HG03066 (cell line): ENCODE results near the gene TMEM50B.
"Not testable (repeated sequence)": the region's sequence is repeated elsewhere in the genome, so short reads cannot be mapped to it uniquely, and the experiment has no call there.

ENCODE experiments used
- ATAC-seq: cut with Tn5 transposase; IDR thresholded peaks from one replicate; pipeline ENCODE4 v1.9.1; 2021; ENCODE audit warnings: low read depth; ENCODE audit not compliant: unreplicated experiment

TMEM50B gene

DNA sequence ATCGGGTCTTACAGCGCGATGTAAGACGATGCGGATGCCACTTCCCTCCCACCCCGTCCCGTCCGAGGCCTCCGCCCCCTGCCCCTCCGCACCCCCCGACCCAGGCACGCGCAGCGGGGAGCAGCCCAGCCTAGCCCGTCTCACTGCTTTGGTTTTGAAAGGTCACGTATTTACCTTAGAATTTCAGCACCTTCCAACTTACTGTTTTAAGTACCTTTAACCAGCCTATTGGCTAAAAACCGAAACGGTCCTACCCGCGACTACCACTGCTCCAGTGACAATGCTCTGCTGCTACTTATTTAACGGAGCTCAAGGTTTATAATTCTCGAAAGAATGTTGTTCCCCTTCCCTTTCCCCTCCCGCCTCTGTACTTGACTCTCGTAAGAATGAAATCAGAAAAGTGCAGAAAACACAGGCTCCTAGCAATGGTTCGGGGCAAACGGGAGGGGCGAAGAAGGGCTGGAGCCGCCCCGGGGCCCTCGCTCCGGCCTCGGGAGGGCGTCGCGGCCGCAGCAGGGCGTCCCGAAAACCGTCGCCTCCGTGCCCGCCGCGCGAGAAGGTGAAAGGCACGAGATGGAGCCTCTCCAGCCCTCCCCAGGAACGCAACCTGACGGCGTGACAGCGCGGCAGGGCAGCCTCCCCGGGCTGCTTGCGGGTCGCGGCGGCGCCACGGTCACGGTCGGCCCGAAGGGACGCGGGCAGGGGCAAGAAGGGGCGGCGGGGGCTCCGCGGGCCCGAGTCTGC, 667 bp downstream of the TMEM50B start:
- peak; percentile 32 for ATAC-seq

DNA sequence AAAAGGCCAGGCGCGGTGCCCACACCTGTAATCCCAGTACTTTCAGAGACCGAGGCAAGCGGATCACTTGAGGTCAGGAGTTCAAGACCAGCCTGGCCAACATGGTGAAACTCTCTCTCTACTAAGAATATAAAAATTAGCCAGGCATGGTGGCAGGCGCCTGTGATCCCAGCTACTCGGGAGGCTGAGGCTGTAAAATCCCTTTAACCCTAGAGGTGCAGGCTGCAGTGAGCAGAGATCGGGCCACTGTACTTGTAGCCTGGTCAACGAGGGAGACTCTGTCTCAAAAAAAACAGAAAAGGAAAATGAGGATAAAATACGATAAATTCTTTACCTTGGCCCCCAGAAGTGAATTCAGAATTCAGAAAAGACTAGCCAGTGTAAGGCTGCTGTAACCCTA, 1.6 kb downstream of the TMEM50B start:
- ATAC-seq, result no peak

DNA sequence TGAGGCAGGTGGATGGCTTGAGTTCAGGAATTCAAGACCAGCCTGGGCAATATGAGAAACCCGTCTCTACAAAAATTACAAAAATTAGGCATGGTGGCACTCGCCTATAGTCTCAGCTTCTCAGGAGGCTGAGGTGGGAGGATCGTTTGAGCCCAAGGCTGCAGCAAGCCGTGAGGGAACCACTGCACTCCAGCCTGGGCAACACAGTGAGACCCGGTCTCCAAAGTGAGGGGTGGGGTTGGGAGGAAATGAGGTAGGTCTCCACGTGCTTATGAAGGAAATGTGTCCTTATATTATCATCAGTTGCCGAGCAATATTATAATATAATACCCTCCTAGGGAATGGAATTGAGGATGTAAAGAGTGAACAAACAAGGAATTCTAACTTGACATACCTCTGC, 2.7 kb downstream of the TMEM50B start:
- no peak for ATAC-seq

DNA sequence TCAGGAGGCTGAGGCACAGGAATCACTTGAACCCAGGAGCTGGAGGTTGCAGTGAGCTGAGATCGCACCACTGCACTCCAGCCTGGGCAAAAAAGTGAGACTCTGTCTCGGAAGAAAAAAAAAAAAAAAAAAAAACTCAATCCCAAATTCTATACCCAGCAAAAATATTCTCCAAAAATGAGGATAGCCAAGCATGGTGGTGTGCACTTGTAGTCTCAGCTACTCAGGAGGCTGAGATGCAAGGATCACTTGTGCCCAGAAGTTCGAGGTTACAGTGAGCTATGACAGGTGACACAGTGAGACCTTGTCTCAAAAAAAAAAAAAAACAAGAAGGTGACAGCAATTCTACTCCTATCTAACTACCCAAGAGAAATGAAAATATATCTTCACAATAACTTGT, 6.4 kb downstream of the TMEM50B start:
- no peak for ATAC-seq

DNA sequence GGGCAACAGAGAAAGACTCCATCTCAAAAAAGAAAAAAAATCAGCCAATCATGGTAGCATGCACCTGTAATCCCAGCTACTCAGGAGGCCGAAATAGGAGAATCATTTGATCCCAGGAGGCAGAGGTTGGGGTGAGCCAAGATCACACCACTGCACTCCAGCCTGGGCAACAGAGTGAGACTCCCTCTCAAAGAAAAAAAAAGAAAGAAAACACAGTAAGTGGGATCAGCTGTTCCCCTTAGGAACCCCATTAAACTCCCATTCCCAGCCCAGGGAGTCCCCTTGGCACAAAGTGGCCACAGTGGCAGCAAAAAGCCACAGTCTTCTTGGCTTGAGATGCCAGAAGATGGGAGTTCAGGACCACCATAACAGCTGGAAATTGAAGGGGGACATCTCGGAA, 9.1 kb downstream of the TMEM50B start:
- no peak for ATAC-seq

DNA sequence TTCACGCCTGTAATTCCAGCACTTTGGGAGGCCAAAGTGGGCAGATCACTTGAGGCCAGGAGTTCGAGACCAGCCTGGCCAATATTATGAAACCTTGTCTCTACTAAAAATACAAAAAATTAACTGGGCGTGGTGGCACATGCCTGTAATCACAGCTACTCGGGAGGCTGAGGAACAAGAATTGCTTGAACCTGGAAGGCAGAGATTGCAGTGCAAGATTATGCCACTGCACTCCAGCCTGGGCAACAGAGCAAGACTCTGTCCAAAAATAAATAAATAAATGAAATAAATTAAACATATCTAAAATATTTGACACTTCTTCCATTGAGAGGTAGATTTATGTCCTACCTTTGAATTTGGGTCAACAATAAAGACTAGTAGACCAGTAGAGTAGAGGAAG, 10.6 kb downstream of the TMEM50B start:
- not testable (repeated sequence) for ATAC-seq

DNA sequence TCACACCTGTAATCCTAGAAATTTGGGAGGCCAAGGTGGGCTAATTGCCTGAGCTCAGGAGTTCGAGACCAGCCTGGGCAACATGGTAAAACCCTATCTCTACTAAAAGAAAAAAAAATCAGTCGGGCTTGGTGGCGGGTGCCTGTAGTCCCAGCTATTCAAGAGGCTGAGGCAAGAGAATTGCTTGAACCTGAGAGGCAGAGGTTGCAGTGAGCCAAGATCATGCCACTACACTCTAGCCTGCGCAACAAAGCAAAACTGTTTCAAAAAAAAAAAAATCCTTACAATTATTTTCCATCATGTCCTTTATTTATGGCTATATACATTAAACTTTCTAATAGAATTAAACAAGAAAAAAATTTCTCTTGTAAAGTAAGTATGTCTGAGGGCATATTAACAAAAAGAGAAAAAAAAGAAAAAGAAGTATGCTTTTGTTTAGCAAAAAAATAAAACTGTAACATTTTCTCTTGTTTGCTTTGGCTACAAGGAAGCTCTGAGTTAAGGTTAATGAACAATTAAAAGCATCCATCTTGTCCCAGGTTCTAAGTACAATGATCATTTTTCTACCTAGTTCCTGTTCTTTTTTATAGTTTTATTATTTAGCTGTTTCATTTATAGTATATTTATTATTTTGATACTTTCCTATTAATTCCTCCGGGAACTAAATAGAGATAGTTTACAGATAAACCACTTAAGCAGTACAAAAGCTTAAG, 18.1 kb downstream of the TMEM50B start:
- no peak for ATAC-seq

DNA sequence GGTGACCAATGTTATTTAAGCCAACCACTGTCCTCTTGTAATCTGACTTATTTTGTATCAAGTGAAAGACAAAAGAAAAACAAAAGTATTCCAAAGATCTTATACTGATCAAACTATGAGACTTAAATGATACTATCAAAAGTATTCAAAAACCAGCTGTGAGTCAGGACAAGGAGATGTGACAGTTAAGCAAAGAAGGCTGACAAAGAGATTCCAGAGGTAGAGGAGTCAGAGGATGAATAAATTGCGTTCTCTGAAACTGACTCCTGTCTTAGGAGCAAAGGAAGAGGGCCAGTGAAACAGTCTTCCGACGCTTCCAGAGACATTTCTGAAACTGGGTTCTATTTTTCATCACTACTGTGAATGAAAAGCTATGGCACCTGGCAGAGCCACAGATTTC, 20.9 kb downstream of the TMEM50B start:
- no peak for ATAC-seq

DNA sequence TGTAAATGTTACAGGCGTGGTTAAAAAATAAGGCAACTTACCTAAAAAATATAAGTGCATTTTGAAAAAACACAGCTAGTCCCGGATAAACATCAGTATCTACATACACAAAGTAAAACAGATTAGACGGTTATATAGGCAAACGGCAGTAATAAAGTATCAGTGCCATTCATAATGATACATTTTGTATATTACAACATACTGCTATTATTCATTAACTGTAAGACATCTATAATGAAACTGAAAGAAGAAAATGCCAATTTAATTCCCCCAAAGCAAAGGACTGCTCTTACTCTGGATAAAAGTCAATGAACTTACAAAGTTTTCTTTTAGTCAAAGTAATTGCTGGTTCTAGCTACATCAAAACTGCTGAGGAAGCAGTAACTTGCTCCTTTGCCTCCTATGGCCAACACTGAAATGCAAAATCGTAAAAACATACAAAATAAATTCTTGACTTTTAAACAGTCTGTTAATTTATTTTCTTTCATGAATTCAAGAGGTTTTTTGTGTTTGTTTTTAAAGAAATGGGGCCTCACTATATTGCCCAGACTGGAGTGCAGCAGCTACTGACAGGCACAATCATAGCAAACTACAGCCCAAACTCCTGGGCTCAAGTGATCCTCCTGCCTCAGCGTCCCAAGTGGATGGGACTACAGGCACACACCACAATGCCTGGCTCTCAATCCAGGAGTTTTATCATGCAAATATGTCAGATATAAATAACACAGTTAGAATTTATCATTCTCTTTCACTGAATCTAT, 23.9 kb downstream of the TMEM50B start:
- ATAC-seq, result no peak

DNA sequence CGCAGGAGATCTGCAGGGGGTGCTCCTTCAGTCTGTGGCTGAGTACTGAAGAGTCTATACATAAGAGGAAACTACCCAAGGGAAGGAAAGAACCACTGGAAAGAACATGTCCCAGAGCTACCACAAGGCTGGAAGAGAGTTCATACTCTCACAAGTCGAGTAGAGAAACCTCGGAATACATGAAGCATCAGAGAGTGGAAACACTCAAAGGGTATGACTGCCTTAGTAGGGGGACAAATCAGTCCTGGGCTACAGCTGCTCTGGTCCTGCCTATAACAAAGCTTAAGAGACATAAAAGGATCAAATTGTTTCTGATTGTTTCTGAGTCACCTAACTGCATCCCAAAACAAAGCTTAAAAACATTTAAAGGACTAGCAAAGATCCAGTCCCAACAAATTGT, 27.4 kb downstream of the TMEM50B start:
- no peak for ATAC-seq

DNA sequence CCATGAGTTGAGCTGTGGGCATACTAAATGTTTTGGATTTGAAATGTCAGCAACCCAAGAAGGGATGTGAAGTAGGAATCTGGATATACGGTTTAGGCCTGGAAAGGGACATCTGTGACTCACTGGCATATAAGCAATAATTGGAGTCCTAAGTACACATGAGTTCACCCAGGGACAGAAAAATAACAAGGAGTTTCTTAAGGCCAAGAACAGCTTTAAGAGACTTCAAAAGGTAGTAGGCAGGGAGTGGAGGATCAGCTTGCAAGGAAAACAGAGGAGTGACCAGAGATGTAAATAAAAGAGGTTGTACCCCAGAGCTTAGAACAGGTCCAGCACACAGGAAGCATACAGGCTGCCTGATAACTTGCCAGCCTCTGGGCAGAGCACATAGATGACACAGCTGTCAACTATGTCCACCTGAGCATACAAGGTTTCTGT, 28.1 kb downstream of the TMEM50B start:
- no peak for ATAC-seq

DNA sequence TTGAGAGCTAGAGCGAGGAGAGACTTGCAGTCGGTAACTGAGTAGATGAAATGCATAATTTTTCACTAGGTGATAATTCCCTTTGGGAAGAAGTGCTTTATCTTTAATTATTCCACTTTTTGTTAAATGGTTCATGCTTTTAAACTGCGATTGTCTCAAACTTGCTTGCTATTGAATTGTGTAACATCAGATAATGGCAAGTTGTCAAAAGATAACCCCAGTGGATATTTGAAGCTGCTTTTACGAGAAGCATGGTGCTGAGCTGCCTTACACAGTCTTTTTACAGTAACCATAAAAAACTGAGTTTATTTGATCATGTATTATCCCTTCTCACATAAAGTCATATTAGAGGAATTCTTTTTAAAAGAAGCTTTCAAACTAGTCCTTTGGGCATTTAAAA, 30.2 kb downstream of the TMEM50B start:
- no peak for ATAC-seq

DNA sequence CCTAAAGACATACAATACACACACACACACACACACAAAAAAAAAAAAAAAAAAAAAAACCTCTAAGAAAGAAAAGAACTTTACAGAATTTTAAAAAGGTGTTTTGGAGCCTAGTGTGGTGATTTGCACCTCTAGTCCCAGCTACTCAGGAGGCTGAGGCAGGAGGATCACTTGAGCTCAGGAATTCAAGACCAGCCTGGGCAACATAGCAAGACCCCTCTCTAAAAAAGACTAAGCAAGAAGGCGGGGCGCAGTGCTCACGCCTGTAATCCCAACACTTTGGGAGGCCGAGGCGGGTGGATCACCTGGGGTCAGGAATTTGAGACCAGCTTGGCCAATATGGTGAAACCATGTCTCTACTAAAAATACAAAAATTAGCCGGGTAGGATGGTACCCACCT, 33.2 kb downstream of the TMEM50B start:
- ATAC-seq, result not testable (repeated sequence)

DNA sequence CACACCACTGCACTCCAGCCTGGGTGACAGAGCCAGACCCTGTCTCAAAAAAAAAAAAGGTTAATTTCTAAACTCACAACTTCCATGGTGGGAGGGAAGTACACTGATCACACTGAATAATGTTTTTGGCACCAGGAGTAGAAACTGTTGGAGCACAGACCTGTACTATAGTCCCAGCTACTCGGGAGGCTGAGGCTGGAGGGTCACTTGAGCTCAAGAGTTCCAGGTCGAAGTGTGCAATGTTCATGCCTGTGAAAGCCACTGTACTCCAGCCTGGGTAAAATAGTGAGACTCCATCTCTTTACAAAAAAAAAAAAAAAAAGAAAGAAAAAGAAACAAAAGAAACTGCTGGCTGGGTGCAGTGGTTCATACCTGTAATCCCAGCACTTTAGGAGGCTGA, 35.3 kb downstream of the TMEM50B start:
- no peak for ATAC-seq

DNA sequence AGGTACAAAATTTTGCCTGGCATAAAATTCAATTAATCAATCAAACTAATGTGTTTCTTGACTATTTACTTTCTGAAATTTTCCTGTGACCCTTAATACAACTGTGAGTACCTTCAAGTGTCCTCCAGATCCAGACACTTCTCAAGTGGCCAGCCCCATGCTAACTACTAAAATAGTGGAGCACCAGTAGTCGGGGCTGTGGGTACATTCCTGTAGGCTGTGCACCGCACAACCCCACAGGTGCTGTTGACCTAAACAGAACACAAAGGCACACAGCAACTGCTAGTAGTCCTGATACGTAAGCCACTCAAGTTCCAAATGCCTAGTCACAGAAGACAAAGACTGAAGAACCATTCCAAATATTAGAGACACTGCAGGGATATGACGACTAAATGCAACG, 36.6 kb downstream of the TMEM50B start:
- no peak for ATAC-seq

DNA sequence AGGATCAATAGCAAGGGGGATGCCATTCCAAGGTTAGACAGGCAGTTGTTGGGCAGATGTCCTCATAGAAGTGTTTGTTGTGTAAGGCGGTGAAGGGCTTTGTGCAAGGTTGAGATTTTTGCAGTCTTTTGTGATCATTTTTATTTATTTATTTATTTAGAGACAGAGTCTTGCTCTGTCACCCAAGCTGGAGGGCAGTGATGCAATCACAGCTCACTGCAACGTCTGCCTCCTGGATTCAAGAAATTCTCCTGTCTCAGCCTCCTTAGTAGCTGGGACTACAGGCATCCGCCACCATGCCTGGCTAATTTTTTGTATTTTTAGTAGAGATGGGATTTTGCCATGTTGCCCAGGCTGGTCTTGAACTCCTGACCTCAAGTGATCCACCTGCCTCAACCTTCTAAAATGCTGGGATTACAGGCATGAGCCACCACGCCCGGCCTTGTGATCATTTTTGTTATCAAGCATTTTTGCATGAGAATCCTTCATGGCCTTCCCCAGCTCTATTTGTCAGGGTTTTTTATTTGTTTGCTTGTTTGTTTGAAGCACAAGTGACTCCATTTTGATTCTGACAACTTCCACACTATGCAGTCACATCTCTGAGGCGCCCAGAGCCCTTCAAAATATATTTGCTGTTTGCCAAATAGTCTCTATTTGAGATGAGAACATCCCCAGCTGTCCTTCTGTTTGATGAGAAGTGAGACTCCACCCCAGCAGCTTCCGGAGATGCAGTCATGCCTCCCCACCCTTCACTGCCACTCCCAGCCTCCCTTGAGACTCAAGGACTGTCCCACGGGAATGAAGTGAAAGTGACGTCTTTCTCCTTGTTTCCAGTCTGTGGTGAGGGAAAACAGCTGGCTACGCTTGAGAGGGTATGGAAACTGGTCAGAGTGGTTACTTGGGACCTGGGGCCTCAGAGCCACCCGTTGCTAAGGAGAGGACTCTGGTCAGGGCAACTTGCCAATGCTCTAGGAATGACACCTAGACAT, 38.0 kb downstream of the TMEM50B start:
- ATAC-seq, result peak; percentile 59

DNA sequence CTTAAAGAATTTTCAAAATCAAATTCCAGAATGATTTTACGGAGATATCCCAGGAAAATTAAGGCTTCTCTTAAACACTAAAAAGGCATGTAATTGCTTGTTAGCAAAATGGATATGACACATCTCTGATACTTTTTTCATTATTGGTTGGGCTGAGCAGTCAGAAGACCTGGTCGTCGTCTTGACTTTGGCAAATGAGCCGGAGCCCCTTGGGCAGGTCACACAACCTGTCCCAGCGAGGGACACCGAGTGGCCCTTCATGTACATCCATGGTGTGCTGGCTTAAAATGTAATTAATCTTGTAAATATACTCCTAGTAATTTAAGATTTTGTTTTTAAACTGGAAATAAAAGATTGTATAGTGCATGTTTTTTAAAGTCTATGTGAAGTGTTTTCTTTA, 42.6 kb downstream of the TMEM50B start:
- no peak for ATAC-seq

DNA sequence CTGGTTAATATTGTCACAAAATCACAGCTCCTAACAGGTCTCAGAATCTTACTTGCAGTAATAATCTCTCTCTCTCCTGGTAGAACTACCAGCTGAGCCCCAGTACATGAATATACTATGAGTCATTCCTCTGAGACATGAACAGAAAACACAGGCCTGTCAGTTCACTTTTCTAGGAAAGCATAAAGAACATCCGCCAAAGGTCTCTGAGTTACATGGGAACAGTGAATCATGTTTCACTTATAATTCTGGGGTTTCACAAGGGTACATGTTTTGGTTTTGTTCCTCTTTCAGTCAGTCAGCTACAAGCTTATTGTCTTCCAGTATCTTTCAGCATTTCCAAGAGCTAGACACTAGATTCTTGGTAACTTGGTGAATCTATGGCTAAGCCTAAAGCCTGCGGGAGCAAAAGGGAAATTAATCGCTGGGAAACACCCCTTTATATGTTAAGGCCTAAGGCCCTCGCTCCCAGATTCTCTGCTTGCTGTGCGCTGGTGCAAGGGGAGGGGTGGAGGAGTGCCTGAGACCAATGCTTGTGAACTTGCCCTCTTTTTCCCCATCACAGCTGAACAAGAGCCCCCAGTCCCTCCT, 44.9 kb downstream of the TMEM50B start:
- peak; percentile 90 for ATAC-seq

DNA sequence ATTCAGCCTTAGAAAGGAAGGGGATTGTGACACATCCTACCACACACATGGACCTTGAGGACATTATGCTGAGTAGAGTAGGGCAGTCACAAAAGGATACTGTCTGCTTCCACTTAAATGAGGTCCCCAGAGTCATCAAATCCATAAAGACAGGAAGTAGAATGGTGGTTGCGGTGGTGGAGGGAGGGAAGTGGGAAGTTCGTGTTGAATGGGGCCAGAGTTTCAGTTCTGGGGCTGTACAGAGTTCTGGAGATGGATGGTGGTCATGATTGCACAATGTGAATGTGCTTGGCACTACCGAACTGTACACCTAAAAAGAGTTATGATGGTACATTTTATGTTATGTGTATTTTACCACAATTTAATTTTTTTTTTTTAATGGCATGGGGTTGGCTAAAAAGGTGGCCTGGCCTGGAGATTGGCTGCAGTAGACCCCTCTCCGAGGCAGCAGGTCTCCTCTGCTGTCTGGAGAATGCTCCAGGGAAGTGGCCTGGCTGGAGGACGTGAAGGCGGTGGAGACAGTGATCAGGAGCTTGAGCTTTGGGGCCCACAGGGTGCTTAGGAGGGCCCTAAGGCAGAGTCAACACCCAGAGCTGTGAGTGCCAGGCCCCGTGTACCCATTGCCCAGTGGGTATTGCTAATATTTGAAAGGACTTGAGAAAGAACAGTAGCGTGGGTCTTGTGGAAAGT, 46.2 kb downstream of the TMEM50B start:
- ATAC-seq, result no peak
